GM04503 (cell line): ENCODE data around the gene ZNF518A.

ENCODE experiments used
- DNase-seq: peaks from one replicate; pipeline ENCODE4 v3.0.0-alpha.2; 2012; ENCODE audit warnings: low read depth

Gene ZNF518A

GRCh38 chr10:96129387-96130325, at the start of gene ZNF518A:
ZNF518A (plus strand) TSS chr10:96130297; CDS start chr10:96156323, 26,026 bp downstream.
- DNase-seq = peak; percentile 86

GRCh38 chr10:96082153-96082552, 47.9 kb upstream of the ZNF518A start:
- no peak for DNase-seq

- no peak for DNase-seq
Observed at GRCh38 chr10:96082748-96083147, 47.3 kb upstream of the ZNF518A start.

GRCh38 chr10:96089116-96089515, 41.0 kb upstream of the ZNF518A start:
- DNase-seq = no peak

GRCh38 chr10:96089670-96090462, 40.2 kb upstream of the ZNF518A start:
- DNase-seq = peak; percentile 77

GRCh38 chr10:96090463-96090800, 39.7 kb upstream of the ZNF518A start:
- no peak for DNase-seq

- DNase-seq = no peak
Observed at GRCh38 chr10:96092999-96093767, 36.9 kb upstream of the ZNF518A start.

GRCh38 chr10:96093948-96094347, 36.1 kb upstream of the ZNF518A start:
- no peak for DNase-seq

GRCh38 chr10:96096958-96097357, 33.1 kb upstream of the ZNF518A start:
- no peak for DNase-seq

GRCh38 chr10:96097865-96098264, 32.2 kb upstream of the ZNF518A start:
- no peak for DNase-seq

- DNase-seq = no peak
Observed at GRCh38 chr10:96107623-96108038, 22.5 kb upstream of the ZNF518A start.

GRCh38 chr10:96112531-96112930, 17.6 kb upstream of the ZNF518A start:
- DNase-seq = no peak

GRCh38 chr10:96118604-96119450, 11.3 kb upstream of the ZNF518A start:
- DNase-seq = no peak

GRCh38 chr10:96122824-96123223, 7.3 kb upstream of the ZNF518A start:
- DNase-seq = no peak

GRCh38 chr10:96124230-96125141, 5.6 kb upstream of the ZNF518A start:
- DNase-seq = no peak

GRCh38 chr10:96125142-96125515, 5.0 kb upstream of the ZNF518A start:
- no peak for DNase-seq

GRCh38 chr10:96130326-96130995, 364 bp downstream of the ZNF518A start:
- DNase-seq = no peak

- no peak for DNase-seq
Observed at GRCh38 chr10:96131621-96132020, 1.5 kb downstream of the ZNF518A start.

GRCh38 chr10:96133135-96133534, 3.0 kb downstream of the ZNF518A start:
- DNase-seq = no peak

GRCh38 chr10:96136810-96137209, 6.7 kb downstream of the ZNF518A start:
- no peak for DNase-seq
